Stimulated activated naive CD8-positive, alpha-beta T cell treated with anti-CD3 and anti-CD28 coated beads, Interleukin-15, amount 100 ng/mL, for 72 hours (primary cell): ENCODE results near the gene NAGA.
"Not testable (repeated sequence)": the region's sequence is repeated elsewhere in the genome, so short reads cannot be mapped to it uniquely, and the experiment has no call there.

Experiments
- ATAC-seq: fragments of 150-1000 bp; cut with Tn5 transposase; 2 replicates; pipeline ENCODE4 v1.10.0; 2021; ENCODE audit warnings: mild to moderate bottlenecking, moderate library complexity
- DNase-seq, 2 donors: peaks; one replicate each; pipeline ENCODE4 v3.0.0; 2021 to 2022
- H3K27ac Mint-ChIP-seq, 2 donors: one replicate each; pipeline ENCODE4 v1.8.0; 2022; ENCODE audit warnings: mild to moderate bottlenecking in 2 of 2, mixed read lengths in 2 of 2, moderate library complexity in 2 of 2
- H3K27me3 Mint-ChIP-seq: one replicate; pipeline ENCODE4 v1.8.0; 2022; ENCODE audit warnings: mixed read lengths
- H3K4me1 Mint-ChIP-seq: one replicate; pipeline ENCODE4 v1.8.0; 2022; ENCODE audit warnings: mild to moderate bottlenecking, mixed read lengths
- H3K4me3 Mint-ChIP-seq, 2 donors: one replicate each; pipeline ENCODE4 v1.8.0; 2022; ENCODE audit warnings: mild to moderate bottlenecking in 2 of 2, mixed read lengths in 2 of 2, moderate library complexity in 1 of 2
- H3K9me3 Mint-ChIP-seq, 2 donors: one replicate each; pipeline ENCODE4 v1.8.0; 2022; ENCODE audit warnings: mixed read lengths in 2 of 2

Gene NAGA

GRCh38 chr22:42070517-42071422 is at the start of gene NAGA:
TSS of gene NAGA (minus strand) at chr22:42070812. CDS start at chr22:42070297, 515 bp downstream.
- H3K27me3 Mint-ChIP-seq, result no peaks in the 10 kb centered on the region
- peak within 1 kb of the TSS; percentile 85 to 91 for H3K27ac Mint-ChIP-seq
- DNase-seq (peak; percentile 86 to 93), ATAC-seq (peak; percentile 98)
- no peaks in the 10 kb centered on the region for H3K9me3 Mint-ChIP-seq
- peaks cover 59% of the 10 kb centered on the region for H3K4me1 Mint-ChIP-seq
- H3K4me3 Mint-ChIP-seq, result peak within 1 kb of the TSS; percentile 94

GRCh38 chr22:42116848-42117424 is 46.3 kb upstream of the NAGA start:
- ATAC-seq (no peak), DNase-seq (no peak)
- no peak overlapping the region for H3K4me3 Mint-ChIP-seq
- H3K27me3 Mint-ChIP-seq, result no peaks in the 10 kb centered on the region
- H3K9me3 Mint-ChIP-seq, result peaks cover 11 to 19% of the 10 kb centered on the region in 2 donors
- no peak overlapping the region for H3K27ac Mint-ChIP-seq
- H3K4me1 Mint-ChIP-seq, result peaks cover 34% of the 10 kb centered on the region

- Mint-ChIP-seq H3K9me3 (peaks cover 11 to 19% of the 10 kb centered on the region in 2 donors), H3K4me1 (peaks cover 18% of the 10 kb centered on the region)
- not testable (repeated sequence) for H3K27me3 Mint-ChIP-seq, DNase-seq, H3K4me3 Mint-ChIP-seq, H3K27ac Mint-ChIP-seq, ATAC-seq
Measured at GRCh38 chr22:42115420-42115830, 44.8 kb upstream of the NAGA start.

GRCh38 chr22:42114721-42115120 is 44.1 kb upstream of the NAGA start:
- Mint-ChIP-seq H3K4me1 (peaks cover 11% of the 10 kb centered on the region), H3K9me3 (peaks cover 11 to 19% of the 10 kb centered on the region in 2 donors), H3K27ac (no peak overlapping the region), H3K27me3 (no peaks in the 10 kb centered on the region), H3K4me3 (no peak overlapping the region)
- ATAC-seq (no peak), DNase-seq (no peak)

- not testable (repeated sequence) for DNase-seq, ATAC-seq, H3K27ac Mint-ChIP-seq, H3K4me1 Mint-ChIP-seq, H3K4me3 Mint-ChIP-seq, H3K27me3 Mint-ChIP-seq
- peaks cover 11 to 19% of the 10 kb centered on the region in 2 donors for H3K9me3 Mint-ChIP-seq
Measured at GRCh38 chr22:42112793-42113192, 42.2 kb upstream of the NAGA start.

GRCh38 chr22:42111798-42112197 is 41.2 kb upstream of the NAGA start:
- no peak for ATAC-seq
- DNase-seq, result no peak
- H3K27ac Mint-ChIP-seq, result no peak overlapping the region
- no peaks in the 10 kb centered on the region for H3K27me3 Mint-ChIP-seq
- H3K9me3 Mint-ChIP-seq, result peaks cover 11 to 19% of the 10 kb centered on the region in 2 donors
- no peak overlapping the region for H3K4me3 Mint-ChIP-seq
- no peaks in the 10 kb centered on the region for H3K4me1 Mint-ChIP-seq

GRCh38 chr22:42108848-42109247 is 38.2 kb upstream of the NAGA start:
- H3K4me1 Mint-ChIP-seq, result no peaks in the 10 kb centered on the region
- H3K4me3 Mint-ChIP-seq, result no peak overlapping the region
- DNase-seq, result no peak
- no peaks in the 10 kb centered on the region for H3K27me3 Mint-ChIP-seq
- no peak for ATAC-seq
- H3K27ac Mint-ChIP-seq, result no peak overlapping the region
- peaks cover 9 to 15% of the 10 kb centered on the region in 2 donors for H3K9me3 Mint-ChIP-seq

- not testable (repeated sequence) for H3K27me3 Mint-ChIP-seq, ATAC-seq, H3K4me1 Mint-ChIP-seq, H3K4me3 Mint-ChIP-seq, DNase-seq, H3K27ac Mint-ChIP-seq
- H3K9me3 Mint-ChIP-seq, result peaks cover 11 to 26% of the 10 kb centered on the region in 2 donors
Measured at GRCh38 chr22:42104332-42104860, 33.8 kb upstream of the NAGA start.

- Mint-ChIP-seq H3K27me3 (no peaks in the 10 kb centered on the region), H3K4me3 (no peak overlapping the region), H3K27ac (no peak overlapping the region), H3K4me1 (no peaks in the 10 kb centered on the region), H3K9me3 (peaks cover 14 to 31% of the 10 kb centered on the region in 2 donors)
- no peak for DNase-seq
- no peak for ATAC-seq
Measured at GRCh38 chr22:42101199-42101598, 30.6 kb upstream of the NAGA start.

GRCh38 chr22:42091455-42091782 is 20.8 kb upstream of the NAGA start:
- H3K27me3 Mint-ChIP-seq, result no peaks in the 10 kb centered on the region
- H3K4me1 Mint-ChIP-seq, result peaks cover 28% of the 10 kb centered on the region
- H3K27ac Mint-ChIP-seq, result peak overlapping the region; percentile 99 to 100
- DNase-seq (no peak), ATAC-seq (no peak)
- H3K9me3 Mint-ChIP-seq, result peaks cover 0 to 5% of the 10 kb centered on the region in 2 donors
- H3K4me3 Mint-ChIP-seq, result peak overlapping the region; percentile 94 to 99

GRCh38 chr22:42090596-42091454 is 20.2 kb upstream of the NAGA start, which contains the start of gene NDUFA6:
TSS of gene NDUFA6 (minus strand) at chr22:42090772. CDS start at chr22:42090744, 28 bp downstream.
- Mint-ChIP-seq H3K4me1 (peaks cover 28% of the 10 kb centered on the region), H3K9me3 (peaks cover 0 to 5% of the 10 kb centered on the region in 2 donors), H3K27ac (peak within 1 kb of the TSS; percentile 99 to 100), H3K27me3 (no peaks in the 10 kb centered on the region), H3K4me3 (peak within 1 kb of the TSS; percentile 94 to 99)
- DNase-seq (peak; percentile 98 to 99), ATAC-seq (peak; percentile 97)

- DNase-seq, result no peak
- no peak overlapping the region for H3K27ac Mint-ChIP-seq
Measured at GRCh38 chr22:42086051-42086450, 15.4 kb upstream of the NAGA start.

GRCh38 chr22:42084874-42085273 is 14.3 kb upstream of the NAGA start:
- H3K27ac Mint-ChIP-seq, result peak overlapping the region in 1 of 2 donors; percentile 42

More at GRCh38 chr22:42086051-42086450, 15.4 kb upstream of the NAGA start:
- Mint-ChIP-seq H3K9me3 (peaks cover 0 to 5% of the 10 kb centered on the region in 2 donors), H3K4me1 (peaks cover 32% of the 10 kb centered on the region), H3K27me3 (no peaks in the 10 kb centered on the region), H3K4me3 (no peak overlapping the region)
- ATAC-seq, result no peak

GRCh38 chr22:42083119-42083518 is 12.5 kb upstream of the NAGA start:
- ATAC-seq, result no peak
- Mint-ChIP-seq H3K27ac (no peak overlapping the region), H3K4me3 (no peak overlapping the region), H3K4me1 (peaks cover 32% of the 10 kb centered on the region), H3K27me3 (no peaks in the 10 kb centered on the region), H3K9me3 (no peaks in the 10 kb centered on the region)
- no peak for DNase-seq

More at GRCh38 chr22:42084874-42085273, 14.3 kb upstream of the NAGA start:
- DNase-seq, result no peak
- H3K27me3 Mint-ChIP-seq, result no peaks in the 10 kb centered on the region
- H3K4me3 Mint-ChIP-seq, result no peak overlapping the region
- H3K9me3 Mint-ChIP-seq, result peaks cover 0 to 2% of the 10 kb centered on the region in 2 donors
- peaks cover 33% of the 10 kb centered on the region for H3K4me1 Mint-ChIP-seq
- no peak for ATAC-seq

GRCh38 chr22:42080287-42080686 is 9.7 kb upstream of the NAGA start:
- peak overlapping the region; percentile 95 to 97 for H3K4me3 Mint-ChIP-seq
- H3K9me3 Mint-ChIP-seq, result no peaks in the 10 kb centered on the region
- H3K4me1 Mint-ChIP-seq, result peaks cover 33% of the 10 kb centered on the region
- ATAC-seq (no peak), DNase-seq (no peak)
- H3K27ac Mint-ChIP-seq, result peak overlapping the region; percentile 97 to 99
- no peaks in the 10 kb centered on the region for H3K27me3 Mint-ChIP-seq
